Effector CD8-positive, alpha-beta T cell (primary cell): Measurements from ENCODE around the gene FEM1C.

ENCODE experiments used
- DNase-seq: peaks from one replicate; lab custom pipeline; 2025; lab: John Stamatoyannopoulos, UW

The FEM1C gene

DNA sequence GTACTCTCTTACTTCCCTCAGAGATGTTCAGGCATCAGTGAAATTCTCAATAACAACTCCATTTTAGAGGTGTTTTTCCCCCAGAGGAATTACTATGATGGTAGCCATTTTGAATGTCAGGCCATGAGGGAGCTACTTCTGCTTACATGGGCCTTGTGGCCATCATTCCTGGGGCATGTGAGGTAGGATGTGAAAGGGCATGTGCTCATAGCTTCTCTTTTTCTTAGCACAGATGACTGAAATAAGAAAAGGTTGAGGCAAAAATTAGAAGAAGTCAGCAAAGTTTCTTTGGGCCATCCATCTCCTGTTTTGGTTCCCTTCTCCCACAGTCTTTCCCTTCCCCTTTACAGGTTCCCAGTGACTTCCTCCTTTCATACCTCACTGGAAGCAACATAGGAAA lies 68.8 kb downstream of the FEM1C start:
- DNase-seq, result no peak

GRCh38 chr5:115472271-115473025 lies 72.1 kb downstream of the FEM1C start:
- no peak for DNase-seq

GRCh38 chr5:115471345-115472063 lies 73.1 kb downstream of the FEM1C start:
- no peak for DNase-seq

- no peak for DNase-seq
Observed at GRCh38 chr5:115470921-115471320, 73.7 kb downstream of the FEM1C start.
